Astrocyte (in vitro differentiated cells and primary cell): ENCODE measurements around the gene CLDN20. TPM values are rescaled to one million over a fixed set of nuclear protein-coding genes. Genes with fewer than 3 reads are reported as not detected.

Experiments used
- DNase-seq: peaks from one replicate; pipeline ENCODE4 v3.0.0-alpha.2; 2010; ENCODE audit warnings: low read depth
- FAIRE-seq: peaks from 2 replicates; lab custom pipeline; 2011; peaks lifted over from hg19 to GRCh38; lab: Jason Lieb, UNC
- H2AFZ ChIP-seq: 2 replicates; pipeline ENCODE4 v1.6.0; 2012; ENCODE audit warnings: low read depth, low read length, inconsistent platforms
- H3K27ac ChIP-seq: 2 replicates; pipeline ENCODE4 v1.5.1; 2011; ENCODE audit warnings: low read depth, low read length, inconsistent platforms
- H3K27me3 ChIP-seq: 2 replicates; pipeline ENCODE4 v1.6.0; 2011; ENCODE audit warnings: low read length, inconsistent platforms; ENCODE audit not compliant: insufficient read depth
- H3K36me3 ChIP-seq: 2 replicates; pipeline ENCODE4 v1.5.1; 2011; ENCODE audit warnings: low read length, inconsistent platforms; ENCODE audit not compliant: insufficient read depth
- H3K4me1 ChIP-seq: 2 replicates; pipeline ENCODE4 v1.5.1; 2011; ENCODE audit warnings: low read length, inconsistent platforms; ENCODE audit not compliant: insufficient read depth
- H3K4me2 ChIP-seq: 2 replicates; pipeline ENCODE4 v1.6.0; 2012; ENCODE audit warnings: low read length, inconsistent platforms
- H3K4me3 ChIP-seq: 2 replicates; pipeline ENCODE4 v1.5.1; 2011; ENCODE audit warnings: low read depth, mild to moderate bottlenecking, low read length, inconsistent platforms; ENCODE audit not compliant: insufficient read depth
- H3K79me2 ChIP-seq: 2 replicates; pipeline ENCODE4 v1.6.0; 2012; ENCODE audit warnings: mild to moderate bottlenecking, low read length, inconsistent platforms; ENCODE audit not compliant: insufficient read depth
- H3K9ac ChIP-seq: 2 replicates; pipeline ENCODE4 v1.6.0; 2012; ENCODE audit warnings: mild to moderate bottlenecking, low read length, inconsistent platforms
- H3K9me3 ChIP-seq: 2 replicates; pipeline ENCODE4 v1.5.1; 2012; ENCODE audit warnings: low read depth, mild to moderate bottlenecking, low read length, inconsistent platforms; ENCODE audit not compliant: insufficient read depth
- H4K20me1 ChIP-seq: 2 replicates; pipeline ENCODE4 v1.6.0; 2012; ENCODE audit warnings: low read length, inconsistent platforms; ENCODE audit not compliant: insufficient read depth
- H3K27ac Mint-ChIP-seq: one replicate; pipeline ENCODE4 v1.8.0; 2021; ENCODE audit warnings: mild to moderate bottlenecking, mixed read lengths; ENCODE audit not compliant: unreplicated experiment
- H3K27me3 Mint-ChIP-seq: one replicate; pipeline ENCODE4 v1.8.0; 2021; ENCODE audit warnings: low read depth, mixed read lengths; ENCODE audit not compliant: unreplicated experiment
- H3K36me3 Mint-ChIP-seq: one replicate; pipeline ENCODE4 v1.8.0; 2021; ENCODE audit warnings: low read depth, mixed read lengths; ENCODE audit not compliant: unreplicated experiment
- H3K4me1 Mint-ChIP-seq: one replicate; pipeline ENCODE4 v1.8.0; 2021; ENCODE audit warnings: low read depth, mixed read lengths; ENCODE audit not compliant: unreplicated experiment
- H3K4me3 Mint-ChIP-seq: one replicate; pipeline ENCODE4 v1.8.0; 2021; ENCODE audit warnings: mild to moderate bottlenecking, moderate library complexity, mixed read lengths; ENCODE audit not compliant: unreplicated experiment
- H3K9me3 Mint-ChIP-seq: one replicate; pipeline ENCODE4 v1.8.0; 2021; ENCODE audit warnings: mild to moderate bottlenecking, mixed read lengths; ENCODE audit not compliant: unreplicated experiment
- CTCF ChIP-seq: IDR thresholded peaks from 2 replicates; pipeline ENCODE4 v1.5.1; 2011; ENCODE audit warnings: low read depth, mild to moderate bottlenecking, inconsistent platforms, low read length, moderate library complexity; ENCODE audit not compliant: insufficient read depth
- EZH2 ChIP-seq: IDR thresholded peaks from 2 replicates; pipeline ENCODE4 v1.6.1; 2012; ENCODE audit warnings: mild to moderate bottlenecking, low read length, inconsistent platforms; ENCODE audit not compliant: insufficient read depth
- total RNA-seq: library from RNA; stranded (reverse); gene quantifications from 2 replicates; pipeline ENCODE4 v1.2.1, GENCODE V29; 2021

The CLDN20 gene
- total RNA-seq, 1 donor from 2014 or later, result not detected

GRCh38 chr6:155317186-155317585 lies 53.4 kb downstream of the CLDN20 start:
- no peaks in the 10 kb centered on the region for H4K20me1 ChIP-seq
- no peak overlapping the region for H3K4me2 ChIP-seq
- Mint-ChIP-seq H3K27ac (no peak overlapping the region), H3K9me3 (no peaks in the 10 kb centered on the region), H3K4me1 (peaks cover 3% of the 10 kb centered on the region), H3K36me3 (no peaks in the 10 kb centered on the region), H3K27me3 (no peaks in the 10 kb centered on the region), H3K4me3 (no peak overlapping the region)
- TF ChIP-seq CTCF (peak; percentile 23), EZH2 (no peak)
- H3K79me2 ChIP-seq, result peaks cover 18% of the 10 kb centered on the region
- FAIRE-seq (no peak), DNase-seq (no peak)
- H3K9ac ChIP-seq, result no peak overlapping the region
- no peaks in the 10 kb centered on the region for H3K9me3 ChIP-seq
- no peaks in the 10 kb centered on the region for H3K27me3 ChIP-seq
- H2AFZ ChIP-seq, result no peak overlapping the region
- H3K36me3 ChIP-seq, result no peaks in the 10 kb centered on the region
- no peak overlapping the region for H3K27ac ChIP-seq
- no peaks in the 10 kb centered on the region for H3K4me1 ChIP-seq
- H3K4me3 ChIP-seq, result no peak overlapping the region

- Mint-ChIP-seq H3K4me1 (peaks cover 1% of the 10 kb centered on the region), H3K27me3 (no peaks in the 10 kb centered on the region), H3K4me3 (no peak overlapping the region), H3K9me3 (no peaks in the 10 kb centered on the region), H3K27ac (no peak overlapping the region), H3K36me3 (no peaks in the 10 kb centered on the region)
- H3K4me2 ChIP-seq, result no peak overlapping the region
- FAIRE-seq, result no peak
- no peaks in the 10 kb centered on the region for H3K9me3 ChIP-seq
- no peak overlapping the region for H3K9ac ChIP-seq
- TF ChIP-seq EZH2 (no peak), CTCF (no peak)
- H4K20me1 ChIP-seq, result no peaks in the 10 kb centered on the region
- H3K27me3 ChIP-seq, result no peaks in the 10 kb centered on the region
- H3K79me2 ChIP-seq, result no peaks in the 10 kb centered on the region
- H2AFZ ChIP-seq, result no peak overlapping the region
- H3K36me3 ChIP-seq, result no peaks in the 10 kb centered on the region
- H3K4me3 ChIP-seq, result no peak overlapping the region
- DNase-seq, result no peak
- no peak overlapping the region for H3K27ac ChIP-seq
- H3K4me1 ChIP-seq, result no peaks in the 10 kb centered on the region
Measured at GRCh38 chr6:155319902-155320301, 56.1 kb downstream of the CLDN20 start.

GRCh38 chr6:155324172-155324571 lies 60.4 kb downstream of the CLDN20 start:
- H3K36me3 Mint-ChIP-seq, result no peaks in the 10 kb centered on the region
- no peaks in the 10 kb centered on the region for H3K9me3 Mint-ChIP-seq
- H3K27me3 ChIP-seq, result no peaks in the 10 kb centered on the region
- H3K27ac Mint-ChIP-seq, result no peak overlapping the region
- DNase-seq (no peak), FAIRE-seq (no peak)
- TF ChIP-seq CTCF (no peak), EZH2 (no peak)
- H3K27ac ChIP-seq, result no peak overlapping the region
- no peaks in the 10 kb centered on the region for H3K79me2 ChIP-seq
- H3K9ac ChIP-seq, result no peak overlapping the region
- no peaks in the 10 kb centered on the region for H3K36me3 ChIP-seq
- H2AFZ ChIP-seq, result no peak overlapping the region
- H3K4me1 Mint-ChIP-seq, result peaks cover 9% of the 10 kb centered on the region
- no peak overlapping the region for H3K4me2 ChIP-seq
- no peaks in the 10 kb centered on the region for H3K9me3 ChIP-seq
- H3K27me3 Mint-ChIP-seq, result no peaks in the 10 kb centered on the region
- no peaks in the 10 kb centered on the region for H4K20me1 ChIP-seq
- H3K4me3 ChIP-seq, result no peak overlapping the region
- H3K4me1 ChIP-seq, result no peaks in the 10 kb centered on the region
- H3K4me3 Mint-ChIP-seq, result no peak overlapping the region
